ENCODE results near the gene GNAZ.
A peak's percentile ranks its signal among the peaks of the same experiment; 100 is the strongest.

Gene GNAZ

GRCh38 chr22:23073526-23074229 is 3.4 kb downstream of the GNAZ start:
- Histone ChIP-seq H3K4me2 (ENCODE audit: insufficient read depth, low read length, poor library complexity, severe bottlenecking) (no peak overlapping the region), H3K27ac (replicated peaks; ENCODE audit: low read length) (no peak overlapping the region)
- WGBS, 2 donors (ENCODE audit: extremely low coverage in 2 of 2, insufficient read length in 2 of 2, insufficient replicate concordance in 1 of 2) = no CpG with 5 or more reads among the region's 13 CpGs

DNA sequence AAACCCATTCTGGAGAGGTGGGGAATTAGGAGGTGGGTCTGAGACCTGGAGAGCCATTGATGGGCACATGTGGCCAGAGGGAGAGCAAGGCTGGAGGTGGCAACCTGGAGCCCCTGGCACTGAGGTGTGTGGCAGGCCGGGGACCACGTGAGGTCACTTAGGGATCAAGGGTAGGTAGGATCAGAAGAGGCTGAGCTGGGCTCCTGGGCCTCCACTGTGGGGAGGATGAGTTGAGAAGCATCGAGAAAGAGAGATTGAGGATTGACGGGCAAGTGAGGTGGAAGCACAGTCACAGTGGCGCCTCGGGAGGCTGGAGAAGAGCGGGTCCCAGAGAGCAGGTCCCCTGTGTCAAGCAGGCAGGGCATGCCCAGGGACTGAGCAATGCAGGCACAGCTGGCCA is 4.1 kb downstream of the GNAZ start:
- H2BK120ac ChIP-seq (ENCODE audit: low read depth, low read length) = no peak overlapping the region
- H3K14ac ChIP-seq (ENCODE audit: low read length) = no peak overlapping the region
- peaks cover 0 to 9% of the 10 kb centered on the region in 2 donors for H3K36me3 ChIP-seq (replicated peaks in 1 of 2; ENCODE audit: control insufficient read depth in 2 of 2, insufficient read depth in 2 of 2, low read length in 2 of 2)
- no CpG with 5 or more reads among the region's 7 CpGs for WGBS, 2 donors (ENCODE audit: extremely low coverage in 2 of 2, insufficient read length in 2 of 2, insufficient replicate concordance in 1 of 2)
- no peak overlapping the region for H2AFZ ChIP-seq (ENCODE audit: low read length)
- peaks cover 0 to 4% (median 0%) of the 10 kb centered on the region in 3 experiments for H3K27me3 ChIP-seq (ENCODE audit: control insufficient read depth in 3 of 3, insufficient read depth in 3 of 3, low read depth in 1 of 3, low read length in 3 of 3)
- peak overlapping the region; percentile 49 for H2BK5ac ChIP-seq (ENCODE audit: low read length)
- H3K4ac ChIP-seq (ENCODE audit: low read length) = no peak overlapping the region
- no peak overlapping the region for H4K91ac ChIP-seq (ENCODE audit: low read depth, low read length, poor library complexity)
- no peak overlapping the region for H3K27ac ChIP-seq (replicated peaks; ENCODE audit: low read length)
- H3K18ac ChIP-seq (ENCODE audit: low read length) = no peak overlapping the region
- peaks cover 20% of the 10 kb centered on the region for H3K79me1 ChIP-seq (ENCODE audit: low read depth, low read length)
- H3K4me1 ChIP-seq (ENCODE audit: control insufficient read depth in 2 of 2, insufficient read depth in 1 of 2, low read depth in 1 of 2, low read length in 2 of 2) = peaks cover 5 to 8% of the 10 kb centered on the region in 2 donors
- no peak overlapping the region for H3K4me3 ChIP-seq (ENCODE audit: low read length in 2 of 2)
- H2BK15ac ChIP-seq (ENCODE audit: low read length) = no peak overlapping the region
- peak overlapping the region; percentile 87 for H3K23ac ChIP-seq (ENCODE audit: low read depth, low read length, poor library complexity)
- no peak overlapping the region for H3K9ac ChIP-seq (ENCODE audit: low read depth, low read length, poor library complexity)
- H2AK5ac ChIP-seq (ENCODE audit: low read depth, low read length) = no peak overlapping the region
- H4K8ac ChIP-seq (ENCODE audit: low read depth, low read length) = no peak overlapping the region
- no peak for DNase-seq (ENCODE audit: low spot score)
- H2BK12ac ChIP-seq (ENCODE audit: low read length) = no peak overlapping the region
- H3K4me2 ChIP-seq (ENCODE audit: insufficient read depth, low read length, poor library complexity, severe bottlenecking) = no peak overlapping the region
- H3K9me3 ChIP-seq (replicated peaks in 1 of 2; ENCODE audit: control insufficient read depth in 2 of 2, insufficient read depth in 1 of 2, low read depth in 1 of 2, low read length in 2 of 2) = peaks cover 5 to 8% of the 10 kb centered on the region in 2 donors

More at GRCh38 chr22:23073526-23074229, 3.4 kb downstream of the GNAZ start:
- Histone ChIP-seq H3K4me3 (ENCODE audit: low read length in 2 of 2) (no peak overlapping the region), H2BK5ac (ENCODE audit: low read length) (no peak overlapping the region), H3K23ac (ENCODE audit: low read depth, low read length, poor library complexity) (peak overlapping the region; percentile 75), H2BK15ac (ENCODE audit: low read length) (no peak overlapping the region), H3K36me3 (replicated peaks in 1 of 2; ENCODE audit: control insufficient read depth in 2 of 2, insufficient read depth in 2 of 2, low read length in 2 of 2) (peaks cover 0 to 9% of the 10 kb centered on the region in 2 donors), H4K91ac (ENCODE audit: low read depth, low read length, poor library complexity) (no peak overlapping the region), H2BK12ac (ENCODE audit: low read length) (no peak overlapping the region), H4K8ac (ENCODE audit: low read depth, low read length) (no peak overlapping the region), H3K4me1 (ENCODE audit: control insufficient read depth in 2 of 2, insufficient read depth in 1 of 2, low read depth in 1 of 2, low read length in 2 of 2) (peaks cover 5 to 8% of the 10 kb centered on the region in 2 donors), H2AFZ (ENCODE audit: low read length) (no peak overlapping the region), H3K9ac (ENCODE audit: low read depth, low read length, poor library complexity) (no peak overlapping the region), H3K4ac (ENCODE audit: low read length) (no peak overlapping the region), H2AK5ac (ENCODE audit: low read depth, low read length) (no peak overlapping the region), H3K79me1 (ENCODE audit: low read depth, low read length) (peaks cover 20% of the 10 kb centered on the region), H3K27me3 (ENCODE audit: control insufficient read depth in 3 of 3, insufficient read depth in 3 of 3, low read depth in 1 of 3, low read length in 3 of 3) (peaks cover 0 to 12% (median 6%) of the 10 kb centered on the region in 3 experiments), H3K9me3 (replicated peaks in 1 of 2; ENCODE audit: control insufficient read depth in 2 of 2, insufficient read depth in 1 of 2, low read depth in 1 of 2, low read length in 2 of 2) (peaks cover 5 to 8% of the 10 kb centered on the region in 2 donors), H2BK120ac (ENCODE audit: low read depth, low read length) (no peak overlapping the region), H3K14ac (ENCODE audit: low read length) (no peak overlapping the region), H3K18ac (ENCODE audit: low read length) (no peak overlapping the region)
- no peak for DNase-seq (ENCODE audit: low spot score)

GRCh38 chr22:23075050-23075449 is 4.7 kb downstream of the GNAZ start:
- Histone ChIP-seq H3K36me3 (replicated peaks in 1 of 2; ENCODE audit: control insufficient read depth in 2 of 2, insufficient read depth in 2 of 2, low read length in 2 of 2) (peaks cover 0 to 9% of the 10 kb centered on the region in 2 donors), H3K4me3 (ENCODE audit: low read length in 2 of 2) (no peak overlapping the region), H2BK12ac (ENCODE audit: low read length) (no peak overlapping the region), H3K27ac (replicated peaks; ENCODE audit: low read length) (no peak overlapping the region), H3K4ac (ENCODE audit: low read length) (no peak overlapping the region), H4K91ac (ENCODE audit: low read depth, low read length, poor library complexity) (no peak overlapping the region), H3K27me3 (ENCODE audit: control insufficient read depth in 3 of 3, insufficient read depth in 3 of 3, low read depth in 1 of 3, low read length in 3 of 3) (no peaks in the 10 kb centered on the region), H3K79me1 (ENCODE audit: low read depth, low read length) (peaks cover 20% of the 10 kb centered on the region), H3K14ac (ENCODE audit: low read length) (no peak overlapping the region), H2BK15ac (ENCODE audit: low read length) (no peak overlapping the region), H2AK5ac (ENCODE audit: low read depth, low read length) (no peak overlapping the region), H3K18ac (ENCODE audit: low read length) (no peak overlapping the region), H3K4me1 (ENCODE audit: control insufficient read depth in 2 of 2, insufficient read depth in 1 of 2, low read depth in 1 of 2, low read length in 2 of 2) (peaks cover 5 to 8% of the 10 kb centered on the region in 2 donors), H3K9ac (ENCODE audit: low read depth, low read length, poor library complexity) (no peak overlapping the region), H4K8ac (ENCODE audit: low read depth, low read length) (no peak overlapping the region), H3K23ac (ENCODE audit: low read depth, low read length, poor library complexity) (no peak overlapping the region), H2AFZ (ENCODE audit: low read length) (no peak overlapping the region), H2BK5ac (ENCODE audit: low read length) (no peak overlapping the region), H2BK120ac (ENCODE audit: low read depth, low read length) (no peak overlapping the region), H3K9me3 (replicated peaks in 1 of 2; ENCODE audit: control insufficient read depth in 2 of 2, insufficient read depth in 1 of 2, low read depth in 1 of 2, low read length in 2 of 2) (peaks cover 5 to 8% of the 10 kb centered on the region in 2 donors), H3K4me2 (ENCODE audit: insufficient read depth, low read length, poor library complexity, severe bottlenecking) (no peak overlapping the region)
- no CpG with 5 or more reads among the region's 4 CpGs for WGBS, 2 donors (ENCODE audit: extremely low coverage in 2 of 2, insufficient read length in 2 of 2, insufficient replicate concordance in 1 of 2)
- no peak for DNase-seq (ENCODE audit: low spot score)

GRCh38 chr22:23075525-23076216 is 5.4 kb downstream of the GNAZ start:
- Histone ChIP-seq H2BK12ac (ENCODE audit: low read length) (no peak overlapping the region), H3K4me2 (ENCODE audit: insufficient read depth, low read length, poor library complexity, severe bottlenecking) (no peak overlapping the region), H3K4me3 (ENCODE audit: low read length in 2 of 2) (peak overlapping the region in 1 of 2 donors; percentile 58), H4K8ac (ENCODE audit: low read depth, low read length) (no peak overlapping the region), H2BK15ac (ENCODE audit: low read length) (no peak overlapping the region), H3K9ac (ENCODE audit: low read depth, low read length, poor library complexity) (no peak overlapping the region), H3K23ac (ENCODE audit: low read depth, low read length, poor library complexity) (peak overlapping the region; percentile 83), H3K4me1 (ENCODE audit: control insufficient read depth in 2 of 2, insufficient read depth in 1 of 2, low read depth in 1 of 2, low read length in 2 of 2) (peaks cover 5 to 8% of the 10 kb centered on the region in 2 donors), H2AK5ac (ENCODE audit: low read depth, low read length) (no peak overlapping the region), H3K9me3 (replicated peaks in 1 of 2; ENCODE audit: control insufficient read depth in 2 of 2, insufficient read depth in 1 of 2, low read depth in 1 of 2, low read length in 2 of 2) (peaks cover 5 to 8% of the 10 kb centered on the region in 2 donors), H3K14ac (ENCODE audit: low read length) (no peak overlapping the region), H3K79me1 (ENCODE audit: low read depth, low read length) (peaks cover 20% of the 10 kb centered on the region), H4K91ac (ENCODE audit: low read depth, low read length, poor library complexity) (no peak overlapping the region), H2AFZ (ENCODE audit: low read length) (no peak overlapping the region), H3K36me3 (replicated peaks in 1 of 2; ENCODE audit: control insufficient read depth in 2 of 2, insufficient read depth in 2 of 2, low read length in 2 of 2) (peaks cover 0 to 9% of the 10 kb centered on the region in 2 donors), H2BK5ac (ENCODE audit: low read length) (no peak overlapping the region), H2BK120ac (ENCODE audit: low read depth, low read length) (no peak overlapping the region), H3K27me3 (ENCODE audit: control insufficient read depth in 3 of 3, insufficient read depth in 3 of 3, low read depth in 1 of 3, low read length in 3 of 3) (no peaks in the 10 kb centered on the region), H3K18ac (ENCODE audit: low read length) (no peak overlapping the region), H3K27ac (replicated peaks; ENCODE audit: low read length) (no peak overlapping the region), H3K4ac (ENCODE audit: low read length) (no peak overlapping the region)
- no CpG with 5 or more reads among the region's 9 CpGs for WGBS, 2 donors (ENCODE audit: extremely low coverage in 2 of 2, insufficient read length in 2 of 2, insufficient replicate concordance in 1 of 2)
- no peak for DNase-seq (ENCODE audit: low spot score)

Data from neuronal stem cell (in vitro differentiated cells).